IPS-18a (cell line): ENCODE results near the gene MYO10.

Source experiments
- H3K27ac ChIP-seq: one replicate; pipeline ENCODE4 v1.5.1; 2013; ENCODE audit warnings: low read length
- H3K27me3 ChIP-seq: one replicate; pipeline ENCODE4 v1.6.1; 2013; ENCODE audit warnings: mild to moderate bottlenecking, low read length; ENCODE audit not compliant: control insufficient read depth, insufficient read depth
- H3K36me3 ChIP-seq: one replicate; pipeline ENCODE4 v1.6.1; 2013; ENCODE audit warnings: low read depth, low read length; ENCODE audit not compliant: control insufficient read depth
- H3K4me1 ChIP-seq: one replicate; pipeline ENCODE4 v1.6.1; 2013; ENCODE audit warnings: low read depth, low read length; ENCODE audit not compliant: control insufficient read depth
- H3K4me3 ChIP-seq: one replicate; pipeline ENCODE4 v1.5.1; 2013; ENCODE audit warnings: low read length
- H3K9ac ChIP-seq: one replicate; pipeline ENCODE4 v1.6.1; 2013; ENCODE audit warnings: mild to moderate bottlenecking, low read length, moderate library complexity
- H3K9me3 ChIP-seq: one replicate; pipeline ENCODE4 v1.6.1; 2013; ENCODE audit warnings: low read depth, low read length; ENCODE audit not compliant: control insufficient read depth

Gene MYO10

DNA sequence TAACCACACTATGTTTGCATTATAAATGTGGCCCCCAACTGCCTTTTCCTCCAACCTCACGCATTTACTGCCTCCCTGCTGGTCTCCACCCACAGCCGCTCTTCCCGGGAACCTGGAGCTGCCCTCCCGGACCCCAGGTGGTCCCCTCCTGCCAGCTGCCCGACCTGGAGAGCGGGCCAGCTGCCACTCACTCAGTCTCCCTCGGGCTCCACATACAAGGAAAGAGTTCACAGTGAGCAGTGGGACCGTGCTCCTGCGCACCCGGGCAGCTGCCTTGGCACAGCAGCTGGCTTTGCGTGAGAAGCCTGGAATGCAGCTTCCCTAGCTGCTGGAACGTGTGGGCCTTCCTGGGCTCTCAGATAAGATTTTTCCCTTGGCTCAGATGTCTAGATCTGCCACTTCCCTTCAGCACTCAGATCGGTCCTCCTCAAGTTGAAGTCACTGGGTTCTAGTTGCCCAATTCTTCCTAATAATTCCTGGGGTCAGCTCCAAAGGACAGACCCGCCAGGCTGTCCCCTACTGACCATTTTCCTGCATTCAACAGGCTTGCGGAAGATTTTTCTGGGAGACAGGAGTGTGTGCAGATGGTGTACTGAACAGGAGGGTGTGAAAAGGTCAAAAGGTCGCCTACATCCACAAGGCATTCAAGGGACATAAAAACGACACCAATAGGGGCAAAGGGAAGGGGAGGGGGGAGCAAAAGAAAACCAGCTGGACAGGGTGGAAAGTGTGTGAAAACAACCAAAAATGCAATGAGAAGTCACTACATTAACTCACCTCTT, 69.1 kb downstream of the MYO10 start:
- peak overlapping the region; percentile 28 for H3K27ac ChIP-seq
- H3K9ac ChIP-seq: no peak overlapping the region
- H3K27me3 ChIP-seq: no peaks in the 10 kb centered on the region
- H3K36me3 ChIP-seq: no peaks in the 10 kb centered on the region
- H3K9me3 ChIP-seq: no peaks in the 10 kb centered on the region
- no peak overlapping the region for H3K4me3 ChIP-seq
- H3K4me1 ChIP-seq: peaks cover 44% of the 10 kb centered on the region

DNA sequence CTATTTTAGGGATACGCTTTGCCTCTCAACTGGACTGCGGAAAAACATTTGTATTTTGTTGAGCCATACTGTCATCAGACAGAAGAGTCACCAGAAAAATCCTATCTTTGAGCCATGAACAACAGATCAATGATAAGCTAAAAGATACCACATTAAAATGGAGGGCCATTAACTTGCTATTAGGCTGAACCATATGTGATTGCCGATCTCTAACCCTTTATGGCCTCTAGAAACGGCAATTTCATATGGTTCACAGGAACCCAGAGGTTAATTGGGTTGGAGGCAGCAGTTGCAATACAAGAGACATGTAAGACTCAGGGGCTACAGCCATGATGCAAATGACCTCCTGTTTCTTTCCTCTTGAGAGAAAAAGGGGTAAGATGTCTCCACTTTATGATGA, 69.8 kb downstream of the MYO10 start:
- no peaks in the 10 kb centered on the region for H3K27me3 ChIP-seq
- H3K36me3 ChIP-seq: no peaks in the 10 kb centered on the region
- no peak overlapping the region for H3K27ac ChIP-seq
- H3K9ac ChIP-seq: no peak overlapping the region
- no peak overlapping the region for H3K4me3 ChIP-seq
- peaks cover 44% of the 10 kb centered on the region for H3K4me1 ChIP-seq
- H3K9me3 ChIP-seq: no peaks in the 10 kb centered on the region

DNA sequence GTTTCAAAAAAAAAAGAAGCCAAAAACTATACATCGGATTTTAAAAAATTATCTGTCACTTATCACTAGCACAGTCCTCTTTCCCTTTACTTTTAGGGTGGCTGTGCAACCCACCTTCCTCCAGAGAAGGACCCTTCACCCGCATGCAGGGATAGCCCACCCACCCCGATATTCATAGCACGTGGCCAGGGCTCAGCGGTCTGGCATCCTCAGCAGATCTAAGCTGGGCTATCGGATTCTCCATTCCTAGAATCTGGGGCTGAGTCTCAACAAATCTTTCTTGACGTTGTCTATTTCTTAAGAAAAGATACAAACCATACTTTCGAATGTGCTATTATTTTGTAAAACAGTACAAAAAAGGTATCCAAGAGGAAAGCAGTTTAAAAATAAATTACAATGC, 70.9 kb downstream of the MYO10 start:
- no peaks in the 10 kb centered on the region for H3K36me3 ChIP-seq
- H3K9me3 ChIP-seq: no peaks in the 10 kb centered on the region
- H3K9ac ChIP-seq: no peak overlapping the region
- peaks cover 52% of the 10 kb centered on the region for H3K4me1 ChIP-seq
- H3K27me3 ChIP-seq: no peaks in the 10 kb centered on the region
- H3K27ac ChIP-seq: no peak overlapping the region
- no peak overlapping the region for H3K4me3 ChIP-seq

DNA sequence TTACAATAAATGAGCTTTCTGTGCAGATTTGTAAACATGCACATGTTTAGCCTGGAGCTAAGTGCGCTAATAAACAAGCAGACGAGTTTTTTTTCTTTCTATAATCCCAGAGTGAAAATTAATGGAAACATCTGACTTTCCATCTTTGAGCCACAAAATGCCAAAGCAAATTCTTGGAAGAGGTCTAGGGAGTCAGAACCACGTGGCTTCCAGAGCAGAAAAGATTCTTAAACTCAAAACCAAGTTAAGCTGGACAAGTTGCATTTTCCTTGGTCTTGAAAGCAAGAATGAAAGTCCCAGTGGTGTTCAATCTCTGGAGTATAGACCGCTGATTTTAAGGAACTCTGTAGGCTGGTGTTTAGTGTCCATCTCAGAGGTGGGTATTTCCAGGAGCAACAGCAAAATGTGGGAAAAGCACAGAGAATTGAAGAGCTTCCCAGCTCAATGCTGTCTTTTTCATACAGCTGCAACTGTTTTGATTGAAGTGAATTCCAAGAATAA, 71.4 kb downstream of the MYO10 start:
- H3K27me3 ChIP-seq: no peaks in the 10 kb centered on the region
- H3K4me3 ChIP-seq: no peak overlapping the region
- H3K9ac ChIP-seq: no peak overlapping the region
- peaks cover 52% of the 10 kb centered on the region for H3K4me1 ChIP-seq
- H3K27ac ChIP-seq: no peak overlapping the region
- H3K36me3 ChIP-seq: no peaks in the 10 kb centered on the region
- no peaks in the 10 kb centered on the region for H3K9me3 ChIP-seq

DNA sequence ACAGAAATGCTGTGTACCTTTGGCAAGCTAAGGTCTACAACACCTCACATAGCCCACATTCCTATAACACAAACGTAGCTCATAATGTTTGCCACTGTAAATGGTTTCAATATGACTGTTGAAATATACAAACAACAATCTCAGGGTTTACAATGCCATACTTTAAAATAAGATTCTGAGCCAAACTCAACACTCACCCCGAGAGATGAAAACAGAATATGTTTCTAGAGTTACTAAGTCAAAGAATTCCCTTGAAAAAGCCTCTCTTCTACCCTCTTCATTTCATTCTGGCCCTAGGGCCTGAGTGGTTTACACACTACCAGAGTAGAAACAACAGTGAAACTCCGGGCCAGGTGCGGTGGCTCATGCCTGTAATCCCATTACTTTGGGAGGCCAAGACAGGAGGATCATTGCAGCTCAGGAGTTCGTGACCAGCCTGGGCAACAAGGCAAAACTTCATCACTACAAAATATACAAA, 72.6 kb downstream of the MYO10 start:
- H3K27me3 ChIP-seq: no peaks in the 10 kb centered on the region
- no peak overlapping the region for H3K4me3 ChIP-seq
- no peaks in the 10 kb centered on the region for H3K9me3 ChIP-seq
- peaks cover 52% of the 10 kb centered on the region for H3K4me1 ChIP-seq
- H3K27ac ChIP-seq: no peak overlapping the region
- H3K36me3 ChIP-seq: no peaks in the 10 kb centered on the region
- H3K9ac ChIP-seq: no peak overlapping the region

DNA sequence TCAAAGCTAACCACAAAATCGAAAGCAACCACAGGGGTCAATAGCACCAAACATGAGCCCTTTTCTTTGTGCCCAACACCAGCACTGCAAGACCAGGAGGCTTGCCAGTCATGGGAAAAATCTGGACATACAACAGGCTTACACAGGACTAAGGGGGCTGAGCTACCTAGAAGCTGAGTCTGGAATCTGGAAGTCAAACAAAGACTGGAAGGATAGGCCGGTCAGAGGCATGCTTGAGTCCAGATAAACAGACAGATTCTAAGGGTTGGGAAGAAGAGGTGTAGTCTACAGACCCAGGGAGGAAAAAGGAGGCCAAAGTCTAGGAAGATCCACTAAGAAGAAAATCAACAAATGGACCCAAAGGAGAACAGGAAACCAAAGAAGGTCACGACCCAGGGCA, 73.3 kb downstream of the MYO10 start:
- H3K9ac ChIP-seq: no peak overlapping the region
- no peak overlapping the region for H3K27ac ChIP-seq
- H3K9me3 ChIP-seq: no peaks in the 10 kb centered on the region
- no peaks in the 10 kb centered on the region for H3K36me3 ChIP-seq
- H3K27me3 ChIP-seq: no peaks in the 10 kb centered on the region
- no peak overlapping the region for H3K4me3 ChIP-seq
- H3K4me1 ChIP-seq: peaks cover 48% of the 10 kb centered on the region

DNA sequence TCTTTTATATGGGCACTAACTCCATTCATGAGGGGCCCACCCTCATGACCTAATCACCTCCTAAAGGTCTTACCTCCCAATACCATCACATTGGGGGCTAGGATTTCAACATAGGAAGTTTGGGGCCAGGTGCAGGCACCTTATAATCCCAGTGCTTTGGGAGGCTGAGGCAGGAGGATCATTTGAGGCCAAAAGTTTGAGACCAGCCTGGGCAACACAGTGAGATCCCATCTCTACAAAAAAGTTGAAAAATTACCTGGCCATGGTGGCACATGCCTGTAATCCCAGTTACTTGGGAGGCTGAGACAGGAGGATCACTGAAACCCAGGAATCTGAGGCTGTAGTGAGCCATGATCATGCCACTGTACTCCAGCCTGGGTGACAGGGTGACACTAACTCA, 76.7 kb downstream of the MYO10 start:
- H3K36me3 ChIP-seq: no peaks in the 10 kb centered on the region
- H3K27me3 ChIP-seq: no peaks in the 10 kb centered on the region
- H3K9ac ChIP-seq: no peak overlapping the region
- peaks cover 34% of the 10 kb centered on the region for H3K4me1 ChIP-seq
- H3K9me3 ChIP-seq: no peaks in the 10 kb centered on the region
- H3K27ac ChIP-seq: no peak overlapping the region
- H3K4me3 ChIP-seq: no peak overlapping the region

DNA sequence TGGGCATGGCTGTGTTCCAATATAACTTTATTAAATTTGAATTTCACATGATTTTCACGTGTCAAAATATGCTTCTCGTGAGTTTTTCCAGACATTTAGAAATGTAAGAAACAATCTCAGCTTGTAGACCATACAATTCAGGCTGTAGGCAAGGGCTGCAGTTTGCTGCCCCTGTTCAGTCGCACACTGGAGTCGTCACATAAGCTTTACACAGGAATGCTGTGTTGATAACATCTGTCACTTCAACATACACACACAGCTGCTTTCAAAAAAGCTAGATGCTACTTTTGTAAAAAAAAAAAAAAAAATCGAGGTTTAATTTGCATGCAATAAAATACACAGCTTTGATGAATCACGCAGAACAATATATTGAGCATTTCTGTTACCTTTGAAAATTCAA, 77.9 kb downstream of the MYO10 start:
- Histone ChIP-seq H3K9me3 (no peaks in the 10 kb centered on the region), H3K27ac (no peak overlapping the region), H3K36me3 (no peaks in the 10 kb centered on the region), H3K4me1 (peaks cover 24% of the 10 kb centered on the region), H3K27me3 (no peaks in the 10 kb centered on the region), H3K9ac (no peak overlapping the region), H3K4me3 (no peak overlapping the region)

DNA sequence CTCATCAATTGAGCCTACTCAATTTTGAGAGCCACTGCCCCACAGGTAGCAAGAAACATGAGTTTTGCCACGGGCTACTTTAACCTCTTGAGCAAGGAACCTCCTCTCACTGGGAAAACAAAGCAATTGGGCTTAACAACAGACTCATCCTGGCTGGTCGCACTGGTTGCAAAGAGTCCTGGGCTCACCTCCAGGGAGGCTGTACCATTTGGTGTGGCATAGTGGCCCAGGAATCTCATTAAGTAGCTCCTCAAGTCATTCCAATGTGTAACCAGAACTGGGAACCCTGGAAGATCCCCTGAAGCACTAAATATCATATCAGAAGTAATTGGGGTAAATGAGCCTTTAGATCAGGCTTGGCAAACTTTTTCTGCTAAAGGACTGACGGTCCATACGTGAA, 78.5 kb downstream of the MYO10 start:
- H3K9ac ChIP-seq: no peak overlapping the region
- no peaks in the 10 kb centered on the region for H3K27me3 ChIP-seq
- peaks cover 21% of the 10 kb centered on the region for H3K4me1 ChIP-seq
- H3K36me3 ChIP-seq: no peaks in the 10 kb centered on the region
- H3K27ac ChIP-seq: no peak overlapping the region
- H3K9me3 ChIP-seq: no peaks in the 10 kb centered on the region
- H3K4me3 ChIP-seq: no peak overlapping the region

DNA sequence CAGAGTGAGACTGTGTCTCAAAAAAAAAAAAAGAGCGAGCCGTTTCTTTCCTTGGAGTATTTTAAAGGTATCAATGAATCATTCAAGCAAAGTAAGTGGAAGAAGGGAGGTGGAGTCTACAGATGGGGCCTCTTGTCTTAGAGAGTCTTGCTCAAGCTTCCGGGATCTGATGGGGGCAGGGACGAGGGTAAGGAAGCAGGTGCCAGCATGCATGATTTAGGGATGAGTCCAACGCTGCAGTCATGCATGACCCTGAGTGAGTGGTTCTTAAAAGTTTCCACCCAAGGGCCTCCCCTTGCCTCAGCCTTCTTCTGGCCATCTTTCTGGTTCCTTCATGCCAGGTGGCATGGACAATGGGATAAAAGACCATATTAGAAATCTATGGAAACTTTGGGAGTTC, 79.6 kb downstream of the MYO10 start:
- Histone ChIP-seq H3K9me3 (no peaks in the 10 kb centered on the region), H3K9ac (no peak overlapping the region), H3K4me1 (peaks cover 25% of the 10 kb centered on the region), H3K27ac (no peak overlapping the region), H3K27me3 (no peaks in the 10 kb centered on the region), H3K4me3 (no peak overlapping the region), H3K36me3 (no peaks in the 10 kb centered on the region)

DNA sequence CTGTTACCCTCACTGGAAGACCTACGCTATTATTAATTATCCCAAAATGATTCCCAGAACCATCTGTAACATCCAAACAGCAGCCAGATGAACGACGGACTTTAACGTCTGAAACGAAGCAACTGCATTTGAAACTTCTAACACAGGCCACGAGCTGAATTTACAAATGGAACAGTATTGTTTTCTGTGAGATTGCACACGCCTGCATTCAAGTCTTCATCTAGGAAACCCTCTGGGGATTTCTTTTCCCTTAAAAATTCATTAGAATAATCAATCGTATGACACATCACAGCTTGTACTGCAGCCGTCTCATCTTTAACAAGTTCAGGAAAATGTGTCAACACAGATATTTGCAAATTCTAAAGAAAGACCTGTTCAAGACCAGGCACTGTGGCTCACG, 80.2 kb downstream of the MYO10 start:
- H3K9ac ChIP-seq: no peak overlapping the region
- H3K9me3 ChIP-seq: no peaks in the 10 kb centered on the region
- H3K27me3 ChIP-seq: no peaks in the 10 kb centered on the region
- H3K36me3 ChIP-seq: no peaks in the 10 kb centered on the region
- H3K27ac ChIP-seq: no peak overlapping the region
- no peak overlapping the region for H3K4me3 ChIP-seq
- H3K4me1 ChIP-seq: peaks cover 25% of the 10 kb centered on the region

DNA sequence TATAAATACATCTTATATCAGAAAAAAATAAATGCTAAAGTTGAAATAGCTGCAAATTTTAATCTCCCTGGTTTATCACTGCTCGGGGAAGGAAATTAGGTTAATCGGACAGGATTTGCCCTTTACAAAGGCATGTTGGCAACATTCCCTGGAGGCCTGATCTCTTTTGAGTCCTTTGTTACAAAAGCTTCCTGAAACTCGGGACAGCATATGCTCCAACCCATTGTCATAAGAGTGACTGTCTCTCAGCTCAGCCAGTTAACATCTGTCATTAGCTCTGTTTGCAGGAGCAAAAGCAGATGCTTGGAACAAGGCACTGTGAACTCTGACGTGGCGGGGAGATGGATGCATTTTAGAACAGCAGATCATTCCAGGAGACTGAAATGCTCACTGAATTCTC, 80.6 kb downstream of the MYO10 start:
- Histone ChIP-seq H3K36me3 (no peaks in the 10 kb centered on the region), H3K4me3 (no peak overlapping the region), H3K27ac (no peak overlapping the region), H3K9me3 (no peaks in the 10 kb centered on the region), H3K4me1 (peaks cover 21% of the 10 kb centered on the region), H3K9ac (no peak overlapping the region), H3K27me3 (no peaks in the 10 kb centered on the region)
